ENCODE measurements around the gene KRTAP10-3. TPM values are rescaled to one million over a fixed set of nuclear protein-coding genes. Genes with fewer than 3 reads are reported as not detected.

KRTAP10-3 gene
- total and polyA plus RNA-seq, 9 of the 15 experiments (the other 6 are each of a cell fraction or from before 2014, with no cell fraction given), result not detected

- TF ChIP-seq KLF10 (CRISPR knock-in tag; IDR thresholded peaks at IDR 0.05) (no peak), HINFP (tag; conservative IDR thresholded peaks at IDR 0.05; ENCODE audit: low read depth) (no peak; the same call in 1 of the 2 replicates), GATAD2B (IDR thresholded peaks at IDR 0.05; ENCODE audit: borderline replicate concordance) (no peak), CUX1 (CRISPR knock-in tag; IDR thresholded peaks at IDR 0.05) (no peak), NR2C1 (IDR thresholded peaks at IDR 0.05) (no peak), NR2C1 (tag; IDR thresholded peaks at IDR 0.05) (0 out of 2 replicates have a peak, but pooled peaks have one; percentile 9), PHTF2 (CRISPR knock-in tag; IDR thresholded peaks at IDR 0.05) (no peak), MEIS2 (IDR thresholded peaks at IDR 0.05; ENCODE audit: partially characterized antibody) (peak; percentile 4), CREB3L1 (IDR thresholded peaks at IDR 0.05; ENCODE audit: borderline replicate concordance, low read depth) (no peak), TFAM (CRISPR knock-in tag; conservative IDR thresholded peaks at IDR 0.05) (no peak), GABPA (tag; conservative IDR thresholded peaks at IDR 0.05; ENCODE audit: low read depth) (no peak), ZBTB33 (CRISPR knock-in tag; IDR thresholded peaks at IDR 0.05) (no peak), ZNF695 (CRISPR knock-in tag; IDR thresholded peaks at IDR 0.05) (no peak), ZNF347 (CRISPR knock-in tag; IDR thresholded peaks at IDR 0.05; ENCODE audit: low read depth) (no peak), HDAC6 (IDR thresholded peaks at IDR 0.05; ENCODE audit: low read depth, low read length) (no peak), NR4A1 (CRISPR knock-in tag; IDR thresholded peaks at IDR 0.05) (no peak), NR4A1 (tag; IDR thresholded peaks at IDR 0.05) (peak; percentile 25; the same call in 1 of the 2 replicates)
Observed at GRCh38 chr21:44592446-44593311, 34.1 kb upstream of the KRTAP10-3 start, which contains the start of gene KRTAP10-6 (continued).
